Left renal pelvis (tissue), 4 donors: Measurements from ENCODE around the gene SLC23A1. TPM values are rescaled to one million over a fixed set of nuclear protein-coding genes. Genes with fewer than 3 reads are reported as not detected.

Experiments used
- DNase-seq, 4 donors: peaks; one replicate each; pipeline ENCODE4 v3.0.0-alpha.2; 2013; ENCODE audit warnings: low read depth in 4 of 4, low spot score in 3 of 4
- polyA plus RNA-seq, 4 donors: library from polyadenylated mRNA; unstranded; fragments of 120-200 nt; gene quantifications; one replicate each; pipeline ENCODE4 v1.2.1, GENCODE V29; 2013; ENCODE audit not compliant: insufficient read length in 4 of 4

Gene SLC23A1
- polyA plus RNA-seq, 4 donors, result 1.1 to 16.8 (median 11.9) TPM

GRCh38 chr5:139408191-139408590, 25.1 kb upstream of the SLC23A1 start:
- DNase-seq, result no peak

DNA sequence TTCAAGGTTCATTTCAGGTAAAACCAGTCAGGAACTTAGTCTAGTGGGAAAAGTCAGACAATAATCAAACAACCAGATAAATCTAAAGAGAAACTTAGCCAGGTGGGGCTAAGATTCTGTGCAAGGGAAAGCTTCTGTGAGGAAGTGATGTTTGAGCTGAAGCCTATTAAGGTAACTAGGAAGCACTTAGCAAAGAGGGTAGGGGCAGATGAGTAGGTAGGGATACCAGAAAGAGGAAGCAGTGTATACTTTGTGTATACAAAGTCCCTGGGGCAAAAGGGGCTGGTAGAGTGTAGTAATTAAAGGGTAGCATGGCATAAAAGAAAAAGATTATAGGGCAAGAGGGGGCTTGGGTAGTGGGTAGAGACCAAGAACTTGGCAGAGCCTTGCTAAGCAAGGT, 24.4 kb upstream of the SLC23A1 start:
- DNase-seq, result no peak

GRCh38 chr5:139406963-139407362, 23.9 kb upstream of the SLC23A1 start:
- DNase-seq, result no peak

- no peak for DNase-seq
These were observed 21.4 kb upstream of the SLC23A1 start for GRCh38 chr5:139404484-139404840.

DNA sequence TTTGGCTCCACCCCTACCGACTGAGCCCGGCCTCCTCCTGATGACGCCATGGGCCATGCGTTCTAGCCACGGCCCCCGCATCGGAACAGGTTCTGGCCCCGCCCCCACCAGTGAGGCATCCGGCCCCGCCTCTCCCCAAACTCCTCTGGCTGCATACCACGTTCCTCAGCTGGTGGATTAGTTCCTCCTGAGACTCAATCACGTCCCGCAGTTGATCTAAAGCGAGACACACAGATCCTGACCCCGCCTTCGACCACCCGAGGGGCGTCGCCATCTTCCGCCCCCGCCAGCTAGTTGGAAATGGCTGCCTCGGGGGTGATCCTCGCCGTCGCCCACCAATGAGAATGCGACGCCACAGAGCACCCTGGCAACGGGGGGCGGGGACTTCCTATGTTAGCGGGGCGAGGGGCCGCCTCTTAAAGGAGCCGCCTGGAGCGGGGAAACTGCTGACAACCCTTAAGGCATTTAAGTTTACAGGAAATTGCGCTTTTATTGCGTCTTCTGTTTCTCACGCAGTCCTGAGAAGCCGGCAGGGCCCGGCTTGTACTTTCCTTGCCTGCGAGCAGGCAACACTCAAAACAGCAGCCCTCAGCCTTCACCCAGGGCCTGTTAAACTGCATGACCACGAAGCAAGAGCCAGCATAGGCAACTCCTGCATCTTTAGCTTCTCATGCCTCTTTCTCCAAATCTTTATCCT, 20.8 kb upstream of the SLC23A1 start, which contains the start of gene SPATA24:
Gene SPATA24 (minus strand): TSS at position 303 of the 697 bp plus-strand sequence. CDS start 29 bp downstream, at position 274.
- DNase-seq, result peak; percentile 89 to 96 (median 95)

GRCh38 chr5:139403418-139403786, 20.3 kb upstream of the SLC23A1 start:
- no peak for DNase-seq

DNA sequence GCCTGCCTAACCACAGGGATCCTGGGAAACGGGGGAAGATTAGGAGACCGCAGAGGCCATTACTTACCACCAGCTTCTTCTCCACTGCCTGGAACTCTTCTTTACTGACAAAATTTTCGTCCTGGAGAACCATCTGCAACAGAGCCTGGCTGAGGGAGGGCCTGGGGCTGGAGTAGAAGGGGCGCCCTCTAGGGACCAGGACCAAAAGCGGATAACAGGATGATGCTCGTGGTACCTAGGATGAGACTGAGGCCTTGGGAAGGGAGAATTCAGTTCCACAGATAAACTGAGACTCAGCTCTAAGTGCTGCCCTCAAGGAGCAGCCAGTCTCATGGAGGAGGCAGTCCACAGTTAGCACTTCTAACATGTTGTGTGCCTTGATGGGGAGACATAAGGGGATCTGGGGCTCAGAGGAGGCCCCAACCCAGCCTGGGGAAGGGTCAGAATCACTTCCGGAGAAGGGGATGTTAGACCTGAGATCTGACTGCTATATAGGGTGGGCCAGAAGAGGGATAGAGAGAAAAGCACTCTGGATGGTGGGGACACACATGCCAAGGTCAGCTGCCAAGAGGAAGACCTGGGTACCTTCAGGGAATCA, 19.6 kb upstream of the SLC23A1 start:
- no peak for DNase-seq

GRCh38 chr5:139401546-139401945, 18.4 kb upstream of the SLC23A1 start:
- no peak for DNase-seq

GRCh38 chr5:139399501-139400121, 16.5 kb upstream of the SLC23A1 start:
- no peak for DNase-seq

GRCh38 chr5:139397921-139398320, 14.8 kb upstream of the SLC23A1 start:
- no peak for DNase-seq

- no peak for DNase-seq
These were observed 13.6 kb upstream of the SLC23A1 start for GRCh38 chr5:139396691-139397090.

- no peak for DNase-seq
These were observed 12.9 kb upstream of the SLC23A1 start for GRCh38 chr5:139395844-139396640.

GRCh38 chr5:139394654-139395566, 11.8 kb upstream of the SLC23A1 start, which contains the start of gene PROB1:
TSS of gene PROB1 (minus strand) at chr5:139395104. CDS start at chr5:139395081, 23 bp downstream.
- DNase-seq, result no peak

DNA sequence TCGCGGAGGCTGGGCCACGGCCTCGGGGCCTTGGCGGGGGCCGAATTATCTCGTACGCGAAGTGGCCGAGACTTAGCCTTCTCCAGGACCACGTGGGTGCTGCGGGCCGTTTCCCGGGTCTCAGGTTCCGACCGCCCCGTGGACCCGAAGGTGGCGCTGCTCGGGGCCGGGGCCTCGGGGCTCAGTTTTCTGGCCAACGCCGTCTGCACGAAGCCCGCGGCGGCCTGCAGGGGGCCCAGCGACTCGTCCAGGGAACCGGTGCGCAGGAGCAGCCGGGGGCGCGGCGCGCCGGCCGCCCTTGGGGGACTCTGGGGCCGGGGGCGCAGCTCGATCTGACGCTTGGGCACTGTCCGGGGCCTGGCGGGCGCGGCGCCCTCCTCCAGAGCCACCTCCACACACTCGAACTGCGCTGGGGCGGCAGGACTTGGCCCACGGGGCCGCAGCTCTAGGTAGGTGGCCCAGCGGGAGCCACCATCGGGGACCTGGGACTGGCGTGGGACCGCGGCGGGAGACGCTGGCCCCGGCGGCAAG, 11.1 kb upstream of the SLC23A1 start:
- DNase-seq, result no peak

DNA sequence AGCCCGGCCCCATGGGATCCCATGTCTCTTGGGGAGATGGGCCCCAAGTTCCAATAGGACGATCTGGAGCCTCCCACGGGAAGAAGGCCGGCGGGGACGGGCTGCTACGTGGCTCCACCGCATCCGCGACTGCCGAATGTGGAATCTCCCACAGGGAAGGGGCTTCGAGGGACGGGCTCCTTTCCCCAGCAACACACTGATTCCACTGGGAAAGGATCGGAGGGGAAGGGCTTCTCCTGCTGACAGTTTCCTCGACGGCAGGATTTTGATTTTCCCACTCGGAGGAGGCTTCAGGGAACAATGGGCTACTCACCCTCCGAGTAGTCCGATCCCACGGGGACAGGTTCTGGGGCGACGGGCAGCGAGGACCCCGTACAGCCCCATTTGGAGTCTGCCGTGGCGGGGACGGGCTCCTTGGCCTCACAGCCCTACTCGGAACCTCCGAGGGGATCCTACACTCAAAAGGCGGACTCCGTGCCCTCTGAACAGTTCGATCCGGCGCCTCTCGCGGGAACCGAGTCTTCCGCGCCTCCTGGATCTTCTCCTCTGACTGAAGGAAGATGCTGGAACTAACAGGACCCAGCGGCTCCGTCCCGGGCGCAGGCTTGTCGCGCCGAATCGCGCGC, 10.5 kb upstream of the SLC23A1 start:
- DNase-seq, result no peak

GRCh38 chr5:139392678-139393496, 9.8 kb upstream of the SLC23A1 start:
- DNase-seq, result no peak

GRCh38 chr5:139392324-139392677, 9.2 kb upstream of the SLC23A1 start:
- no peak for DNase-seq

DNA sequence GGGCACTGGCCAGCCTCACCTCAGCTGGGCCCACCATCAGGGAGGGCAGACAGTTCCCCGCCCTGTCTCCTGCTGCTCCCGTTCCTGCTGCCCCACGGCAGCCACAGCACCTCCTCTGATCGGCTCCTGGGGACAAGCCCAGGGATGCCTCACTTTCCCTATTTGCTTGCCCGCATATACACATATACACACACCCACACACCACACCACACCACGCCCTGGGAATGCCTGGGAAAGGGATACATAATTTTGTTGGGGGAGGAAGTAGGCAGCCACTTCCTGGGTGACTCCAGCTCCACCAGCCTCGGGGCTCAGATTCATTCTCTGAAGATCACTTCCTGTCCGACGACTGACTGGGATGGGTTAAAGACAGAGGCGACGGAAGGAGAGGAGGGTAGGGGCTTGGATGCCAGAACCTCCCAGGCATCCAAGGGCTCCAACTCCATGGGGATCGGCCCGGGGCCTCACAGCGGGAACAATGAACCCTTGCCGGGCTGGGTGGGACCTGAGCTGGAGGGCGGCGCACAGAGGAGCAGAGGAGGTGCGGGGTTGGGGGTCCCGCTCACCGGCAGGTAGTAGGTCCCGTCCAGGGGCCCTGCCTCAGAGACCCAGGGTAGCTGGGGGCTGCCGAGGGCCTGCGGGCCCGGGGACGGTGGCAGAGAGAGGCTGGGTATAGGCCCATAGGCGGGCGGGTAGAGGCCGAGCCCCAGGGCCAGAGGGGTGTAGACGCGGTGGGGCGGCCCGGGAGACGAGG, 8.7 kb upstream of the SLC23A1 start:
- DNase-seq, result no peak
